NCI-H446 (cell line): ENCODE results near the gene CD59.
"Not testable (repeated sequence)": the region's sequence is repeated elsewhere in the genome, so short reads cannot be mapped to it uniquely, and the experiment has no call there.

Experiments
- DNase-seq, 2 experiments: peaks; one replicate each; lab custom pipeline; 2025; lab: John Stamatoyannopoulos, UW

CD59 gene

GRCh38 chr11:33667819-33668467 is 68.3 kb downstream of the CD59 start:
- DNase-seq, result peak in 1 of 2 experiments; percentile 59

- DNase-seq, result no peak
These were observed 70.7 kb downstream of the CD59 start for GRCh38 chr11:33665350-33666106.

GRCh38 chr11:33664827-33665226 is 71.4 kb downstream of the CD59 start:
- no peak for DNase-seq

GRCh38 chr11:33664166-33664565 is 72.1 kb downstream of the CD59 start:
- no peak for DNase-seq

- DNase-seq, result peak; percentile 10 to 57
These were observed 73.1 kb downstream of the CD59 start for GRCh38 chr11:33663121-33663520.

GRCh38 chr11:33661526-33661925 is 74.7 kb downstream of the CD59 start:
- DNase-seq, result not testable (repeated sequence)

- no peak for DNase-seq
These were observed 75.3 kb downstream of the CD59 start for GRCh38 chr11:33660962-33661361.

- no peak for DNase-seq
These were observed 76.7 kb downstream of the CD59 start for GRCh38 chr11:33659370-33660139.

GRCh38 chr11:33658195-33658900 is 77.9 kb downstream of the CD59 start:
- no peak for DNase-seq

GRCh38 chr11:33657757-33658156 is 78.5 kb downstream of the CD59 start:
- no peak for DNase-seq

GRCh38 chr11:33656768-33657167 is 79.5 kb downstream of the CD59 start:
- no peak for DNase-seq

GRCh38 chr11:33655842-33656600 is 80.2 kb downstream of the CD59 start:
- DNase-seq, result no peak

- no peak for DNase-seq
These were observed 81.6 kb downstream of the CD59 start for GRCh38 chr11:33654594-33654993.
